ENCODE data around the gene SLC43A2. TPM values are rescaled to one million over a fixed set of nuclear protein-coding genes. Genes with fewer than 3 reads are reported as not detected.
"Not testable (repeated sequence)": the region's sequence is repeated elsewhere in the genome, so short reads cannot be mapped to it uniquely, and the experiment has no call there.

SLC43A2 gene
- total and polyA plus RNA-seq, 2 donors (not counting 3 experiments of a cell fraction or from before 2014, with no cell fraction given) = 41.7 to 52.0 TPM

- DNase-seq (ENCODE audit: low read depth, low spot score); FAIRE-seq; H3K27me3 ChIP-seq (ENCODE audit: control insufficient read depth in 2 of 2, insufficient read depth in 2 of 2, low read length in 2 of 2); H3K9me1 ChIP-seq (replicated peaks; ENCODE audit: control insufficient read depth, extremely low read depth, insufficient read depth, low read length); H3K9ac ChIP-seq (replicated peaks; ENCODE audit: extremely low read depth, insufficient read depth, low read length); dilution Hi-C loops (cut with MboI; ENCODE audit: extremely low pct_ligation_motif_present, low sequenced_read_pairs); H3K4me2 ChIP-seq (ENCODE audit: insufficient read depth, low read length); H3K9me3 ChIP-seq (replicated peaks; ENCODE audit: control insufficient read depth, insufficient read depth, low read length); H2AFZ ChIP-seq (ENCODE audit: low read depth, low read length); H4K20me1 ChIP-seq (replicated peaks; ENCODE audit: control insufficient read depth, extremely low read depth, insufficient read depth, low read length); H3K79me2 ChIP-seq (ENCODE audit: control insufficient read depth, insufficient read depth, low read length); H3K4me3 ChIP-seq (replicated peaks in 1 of 3; ENCODE audit: insufficient read depth in 1 of 3, low read depth in 1 of 3, low read length in 3 of 3); H3K27ac ChIP-seq (ENCODE audit: insufficient read depth, low read depth, low read length); POLR2A ChIA-PET; intact Hi-C loops (cut with micrococcal nuclease); H3K4me1 ChIP-seq (ENCODE audit: control insufficient read depth, extremely low read depth, insufficient read depth, low read length); BruUV-seq (replicated peaks): not testable (repeated sequence)
- peaks cover 2 to 16% of the 10 kb centered on the region in 2 experiments for H3K36me3 ChIP-seq (ENCODE audit: control insufficient read depth in 2 of 2, extremely low read depth in 1 of 2, insufficient read depth in 2 of 2, low read length in 2 of 2)
- CTCF ChIA-PET = interaction anchor here (1.0 to 1.6 kb wide), 2 partner anchors 27 to 162 kb away, joined by 3 to 5 read pairs; no protein-coding TSS in a partner anchor
Observed at GRCh38 chr17:1526876-1527275, 101.8 kb downstream of the SLC43A2 start.

- H4K20me1 ChIP-seq (replicated peaks; ENCODE audit: control insufficient read depth, extremely low read depth, insufficient read depth, low read length) = no peaks in the 10 kb centered on the region
- H3K79me2 ChIP-seq (ENCODE audit: control insufficient read depth, insufficient read depth, low read length) = peaks cover under 1% of the 10 kb centered on the region
- DNase-seq (ENCODE audit: low read depth, low spot score) (no peak), FAIRE-seq (no peak)
- no peaks in the 10 kb centered on the region for H3K9me1 ChIP-seq (replicated peaks; ENCODE audit: control insufficient read depth, extremely low read depth, insufficient read depth, low read length)
- no peak overlapping the region for H2AFZ ChIP-seq (ENCODE audit: low read depth, low read length)
- H3K9me3 ChIP-seq (replicated peaks; ENCODE audit: control insufficient read depth, insufficient read depth, low read length) = no peaks in the 10 kb centered on the region
- no peak overlapping the region for H3K9ac ChIP-seq (replicated peaks; ENCODE audit: extremely low read depth, insufficient read depth, low read length)
- CTCF ChIA-PET = interaction anchor here (1.2 to 1.5 kb wide), 2 partner anchors 126 to 157 kb away, joined by 3 to 5 read pairs; no protein-coding TSS in a partner anchor
- POLR2A ChIA-PET = no interaction called here
- dilution Hi-C loops (cut with MboI; ENCODE audit: extremely low pct_ligation_motif_present, low sequenced_read_pairs) = no loop called here
- intact Hi-C loops (cut with micrococcal nuclease) = no loop called here
- no peak overlapping the region for H3K4me2 ChIP-seq (ENCODE audit: insufficient read depth, low read length)
- peaks cover 1% of the 10 kb centered on the region for H3K4me1 ChIP-seq (ENCODE audit: control insufficient read depth, extremely low read depth, insufficient read depth, low read length)
- H3K36me3 ChIP-seq (ENCODE audit: control insufficient read depth in 2 of 2, extremely low read depth in 1 of 2, insufficient read depth in 2 of 2, low read length in 2 of 2) = peaks cover 2 to 7% of the 10 kb centered on the region in 2 experiments
- no peak overlapping the region for H3K4me3 ChIP-seq (replicated peaks in 1 of 3; ENCODE audit: insufficient read depth in 1 of 3, low read depth in 1 of 3, low read length in 3 of 3)
- no peaks in the 10 kb centered on the region for H3K27me3 ChIP-seq (ENCODE audit: control insufficient read depth in 2 of 2, insufficient read depth in 2 of 2, low read length in 2 of 2)
- no peak for TF ChIP-seq POLR2A (IDR thresholded peaks at IDR 0.05; ENCODE audit: low read depth, low read length)
- no peak for TF ChIP-seq GATA2 (IDR thresholded peaks at IDR 0.05; ENCODE audit: insufficient read depth, insufficient read length, low read depth, low read length)
- no peak for TF ChIP-seq CTCF (IDR thresholded peaks at IDR 0.05; ENCODE audit: extremely low read depth in 1 of 2, insufficient read depth in 1 of 2, low read depth in 1 of 2, low read length in 2 of 2)
- TF ChIP-seq JUN (IDR thresholded peaks at IDR 0.05; ENCODE audit: borderline replicate concordance, insufficient read depth, insufficient read length, low read depth) = no peak
- no peak for TF ChIP-seq MYC (IDR thresholded peaks at IDR 0.05; ENCODE audit: low read depth, low read length)
- TF ChIP-seq POLR2AphosphoS5 (IDR thresholded peaks at IDR 0.05; ENCODE audit: insufficient read depth, low read depth, low read length) = no peak
- no peak for TF ChIP-seq MAX (IDR thresholded peaks at IDR 0.05; ENCODE audit: insufficient read depth, insufficient read length)
- TF ChIP-seq EZH2 (IDR thresholded peaks at IDR 0.05; ENCODE audit: borderline replicate concordance, low read depth, low read length, severe bottlenecking) = no peak
- TF ChIP-seq FOS (IDR thresholded peaks at IDR 0.05; ENCODE audit: borderline replicate concordance, insufficient read depth, low read length) = no peak
- BruUV-seq (replicated peaks) = no TSS peak
- no peak overlapping the region for H3K27ac ChIP-seq (ENCODE audit: insufficient read depth, low read depth, low read length)
Observed at GRCh38 chr17:1522626-1523025, 106.0 kb downstream of the SLC43A2 start.

All from endothelial cell of umbilical vein (primary cell).